NCI-H1417 (cell line): Measurements from ENCODE around the gene KCNQ1OT1.

ENCODE experiments used
- DNase-seq, 3 experiments: peaks; one replicate each; lab custom pipeline; 2025; lab: John Stamatoyannopoulos, UW

The KCNQ1OT1 gene

DNA sequence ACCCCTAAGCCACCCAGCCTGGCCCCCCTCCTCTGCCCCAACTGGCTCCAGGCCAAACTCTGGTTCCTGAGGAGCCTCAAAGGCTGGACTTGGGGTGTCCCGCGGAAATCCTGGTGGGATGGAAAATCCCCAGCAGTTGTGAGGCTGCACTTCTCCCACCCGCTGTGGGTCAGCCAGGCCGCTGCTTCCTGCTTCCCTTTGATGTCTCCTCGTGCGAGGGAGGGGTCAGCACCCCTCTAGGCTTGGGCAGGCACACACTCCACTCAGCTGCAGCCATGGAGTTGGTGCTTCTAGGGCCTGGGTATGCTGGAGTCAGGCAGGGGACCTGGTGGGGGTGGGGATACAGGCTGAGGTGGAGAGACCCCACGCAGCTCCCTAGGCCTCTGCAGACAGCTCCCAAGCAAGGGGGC is 12.0 kb downstream of the KCNQ1OT1 start:
- DNase-seq, result no peak

DNA sequence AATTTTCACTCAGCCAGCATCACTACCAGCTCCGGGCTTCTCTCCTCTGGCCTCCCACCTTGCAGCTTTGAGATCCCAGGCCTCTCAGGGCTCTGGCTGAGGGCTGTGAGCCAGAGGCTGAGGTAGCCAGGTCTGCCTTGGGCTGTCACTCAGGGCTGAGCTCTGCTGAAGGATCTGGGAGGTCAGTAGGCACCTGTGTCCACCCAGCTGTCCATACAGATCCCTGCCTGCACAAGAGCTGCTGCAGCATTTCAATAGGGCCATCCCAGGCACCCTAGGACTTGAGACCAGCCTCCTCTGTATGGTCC is 12.6 kb downstream of the KCNQ1OT1 start:
- no peak for DNase-seq

DNA sequence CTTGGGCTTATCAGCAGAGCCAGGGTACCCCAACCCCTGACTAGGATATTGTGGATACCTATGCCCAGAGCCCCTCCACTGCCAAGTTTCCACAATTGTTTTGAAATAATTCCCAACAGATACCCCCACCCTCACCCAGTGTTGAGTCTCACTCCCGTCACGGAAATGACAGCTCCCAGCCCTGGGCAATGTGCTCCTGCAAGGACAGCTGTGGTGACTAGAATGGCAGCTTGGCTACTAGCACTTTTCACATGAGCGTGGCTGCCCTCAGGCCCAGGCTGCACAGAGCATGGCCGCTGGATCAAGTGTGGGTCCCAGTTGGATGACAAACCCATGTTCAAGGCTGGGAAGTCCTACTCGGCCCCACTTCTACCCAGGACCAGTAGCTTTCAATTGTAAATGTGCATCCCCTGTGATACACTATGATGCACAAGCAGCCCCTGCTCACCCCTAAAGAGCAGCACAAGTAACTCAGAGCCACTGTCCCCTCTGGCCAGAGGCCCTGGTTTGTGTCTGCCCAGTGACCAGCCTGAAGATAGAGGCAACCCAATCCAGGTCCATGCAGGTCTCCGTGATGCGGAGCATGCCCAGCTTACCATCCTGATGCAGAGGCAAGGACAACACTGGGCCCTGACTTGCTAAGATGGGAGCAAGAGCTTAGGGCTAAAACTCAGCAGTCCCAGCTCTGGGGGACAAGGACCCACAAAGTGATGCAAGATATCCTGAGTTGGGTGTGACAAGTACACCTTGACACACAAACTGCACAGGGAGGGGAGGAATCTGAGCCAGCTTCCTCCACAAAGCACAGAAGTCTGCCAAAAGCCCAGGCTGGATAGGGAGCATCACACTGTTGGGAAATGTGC is 13.2 kb downstream of the KCNQ1OT1 start:
- DNase-seq, result no peak

DNA sequence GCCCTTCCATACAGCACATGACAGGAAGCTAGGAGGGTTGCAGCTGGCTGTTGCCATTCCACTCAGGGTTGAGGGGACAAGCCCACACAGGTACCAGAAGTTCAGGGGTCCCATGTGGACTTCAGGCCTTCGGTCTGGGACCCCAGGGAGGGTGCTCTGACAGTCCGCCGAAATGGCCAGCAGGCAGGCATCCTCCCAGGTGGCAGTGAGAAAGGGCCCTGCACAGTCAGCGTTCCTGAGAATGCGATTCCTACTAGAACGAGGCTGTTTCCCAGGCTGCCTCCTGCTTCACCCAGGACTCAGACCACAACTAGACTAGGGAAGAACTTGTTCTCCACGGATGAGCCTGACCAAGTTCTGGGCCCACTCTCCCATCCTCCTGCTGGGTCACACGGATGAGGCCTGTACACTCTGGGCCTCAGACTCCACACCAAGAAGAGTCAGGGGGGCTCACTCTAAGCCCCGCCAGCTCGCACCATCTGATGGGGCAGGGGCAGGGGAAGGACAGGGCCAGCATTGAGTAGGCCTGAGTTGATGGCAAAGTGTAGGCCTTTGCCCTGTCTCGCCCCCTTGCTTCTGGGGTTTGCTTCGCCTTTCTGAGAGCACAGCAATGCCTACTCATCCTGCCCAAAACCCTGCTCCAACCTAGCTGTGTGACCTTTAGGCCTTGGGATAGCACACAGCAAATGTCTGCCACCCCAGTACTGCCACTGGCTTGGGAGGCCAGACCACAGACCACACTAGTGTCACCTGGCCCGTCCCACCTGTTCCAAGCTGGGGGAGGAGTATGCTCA is 14.0 kb downstream of the KCNQ1OT1 start:
- DNase-seq, result no peak

DNA sequence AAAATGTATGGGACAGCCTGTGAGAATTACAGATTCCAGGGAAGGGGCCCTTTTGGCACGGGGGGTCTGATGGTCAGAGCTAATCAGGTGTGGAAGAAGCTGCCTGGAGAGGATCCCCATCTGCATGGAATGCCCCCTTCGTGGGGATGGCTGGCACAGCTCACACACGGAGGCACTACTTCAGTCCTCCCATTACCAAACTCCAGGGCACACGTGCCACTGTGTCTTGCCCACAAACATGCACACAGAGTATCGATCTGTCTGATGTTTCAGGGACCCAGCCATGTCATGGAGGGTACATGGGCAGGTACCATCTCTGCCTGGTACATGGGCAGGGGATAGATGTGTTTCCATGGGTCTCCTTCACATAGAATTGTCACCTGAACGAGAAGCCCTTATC is 14.7 kb downstream of the KCNQ1OT1 start:
- DNase-seq, result no peak

DNA sequence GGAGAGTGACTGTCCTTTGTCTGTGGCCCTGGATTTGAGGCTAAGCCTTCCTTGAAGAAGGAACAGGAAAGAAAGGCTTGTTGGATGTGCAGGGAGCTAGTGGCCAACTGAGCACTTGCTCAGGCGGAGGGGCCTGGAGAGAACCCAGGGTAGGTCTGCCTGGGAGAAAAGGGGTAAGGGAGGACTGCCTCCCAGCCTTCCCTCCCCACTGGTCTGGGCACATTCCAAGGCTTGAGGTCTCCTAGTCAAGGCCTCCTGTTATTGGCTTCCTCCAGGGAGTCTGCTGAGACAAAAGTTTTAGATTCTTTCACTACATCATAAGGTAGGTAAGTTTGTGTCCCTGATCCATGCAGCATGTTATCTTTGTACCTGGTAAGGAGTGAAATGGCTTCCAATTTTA is 15.2 kb downstream of the KCNQ1OT1 start:
- no peak for DNase-seq

DNA sequence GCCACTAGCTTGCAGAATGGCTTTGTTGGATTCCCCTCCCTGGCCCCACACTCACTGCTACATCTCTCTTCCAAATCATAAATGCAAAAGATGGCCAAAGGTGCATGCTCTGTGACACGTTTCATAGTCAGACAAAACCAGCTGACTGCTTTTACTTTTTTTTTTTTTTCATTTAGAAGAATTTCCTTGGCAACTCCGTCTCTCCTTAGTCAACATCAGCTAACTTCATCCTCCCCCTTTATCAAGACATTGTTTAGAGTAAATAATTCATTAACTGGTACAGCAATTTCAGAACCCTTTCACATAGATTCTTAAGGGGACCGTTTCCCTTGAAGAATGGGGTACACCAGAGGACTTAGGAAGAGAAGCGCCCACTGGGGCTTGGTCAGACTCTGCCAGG is 16.0 kb downstream of the KCNQ1OT1 start:
- DNase-seq, result no peak

DNA sequence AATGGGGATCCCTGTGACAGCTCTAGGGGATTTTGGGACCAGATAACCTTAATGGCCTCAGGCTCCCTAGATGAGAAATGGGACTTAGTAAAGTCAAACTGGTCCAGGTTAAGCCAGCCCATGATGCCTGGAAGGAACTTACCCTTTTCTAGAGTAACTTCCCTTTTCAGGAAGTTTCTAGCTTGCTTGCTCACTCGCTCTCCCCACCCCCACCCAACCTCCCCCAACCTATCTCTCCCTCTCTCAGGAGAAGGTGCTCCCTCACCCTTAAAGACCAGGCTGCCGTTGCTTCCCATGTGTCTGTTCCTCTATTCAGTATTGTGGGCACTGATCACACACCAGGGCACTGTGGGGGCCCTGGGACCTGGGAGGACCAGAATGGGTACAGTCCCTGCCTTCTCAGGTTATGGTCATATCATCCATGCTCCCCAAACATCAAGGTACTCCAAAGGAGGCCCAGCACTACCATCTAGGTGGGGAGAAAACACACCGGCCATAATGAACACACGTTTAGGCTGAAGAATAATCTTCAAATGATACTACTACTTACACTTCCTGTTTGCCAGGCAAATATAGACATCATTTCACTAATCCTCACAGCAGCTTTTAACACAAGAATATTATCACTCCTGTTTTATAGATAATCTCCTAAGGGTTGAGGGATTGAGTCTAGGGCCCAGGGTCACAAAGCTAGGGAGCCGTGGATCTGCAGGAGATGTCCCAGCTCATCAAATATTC is 18.2 kb downstream of the KCNQ1OT1 start:
- DNase-seq, result no peak

DNA sequence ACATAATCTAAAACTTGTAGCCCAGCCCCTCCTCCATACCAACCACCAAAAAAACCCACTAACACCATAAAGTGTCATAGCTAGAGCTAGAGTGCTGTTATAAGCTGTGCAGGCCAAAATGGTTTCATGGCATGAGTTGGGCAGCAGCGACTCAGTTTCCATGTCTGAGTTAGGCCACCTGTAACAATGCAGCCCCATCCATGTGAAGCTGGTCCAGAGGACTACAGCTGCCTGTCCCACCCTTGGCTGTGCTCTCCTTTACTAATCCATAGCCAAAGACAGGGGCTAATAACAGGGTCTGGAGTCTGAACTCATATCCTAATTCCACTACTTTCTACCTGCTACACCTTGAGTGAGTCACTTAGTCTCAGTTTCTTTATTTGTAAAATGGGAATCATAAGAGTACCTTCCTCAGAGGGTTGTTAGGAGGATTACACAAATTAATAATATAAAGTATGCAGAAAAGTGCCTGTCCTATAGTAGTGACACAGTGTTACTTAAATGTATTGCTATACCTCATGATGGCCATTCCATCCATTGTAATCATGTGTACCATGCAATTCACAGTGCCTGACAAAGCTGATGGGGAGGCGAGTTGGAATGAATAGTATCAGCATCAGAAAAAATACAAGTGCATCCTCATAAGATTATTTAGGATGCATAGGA is 20.6 kb downstream of the KCNQ1OT1 start:
- no peak for DNase-seq

DNA sequence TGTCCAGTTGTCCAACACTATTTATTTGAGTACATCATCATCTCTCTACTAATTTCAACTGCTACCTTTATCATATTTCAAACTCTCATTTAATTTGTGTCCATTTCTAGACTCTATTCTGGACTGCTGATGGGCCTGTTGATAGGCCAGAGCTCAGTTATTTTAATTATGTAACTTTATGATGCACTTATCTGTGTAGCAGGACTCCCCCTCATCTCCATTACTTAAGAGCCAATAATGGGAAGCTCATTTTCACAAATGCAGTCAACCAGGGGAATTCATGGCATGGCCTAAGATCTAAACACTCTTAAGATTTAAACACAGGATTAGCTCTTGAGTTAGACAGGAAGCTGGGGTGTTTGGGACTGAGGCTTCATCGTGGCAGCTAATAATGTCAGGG is 21.4 kb downstream of the KCNQ1OT1 start:
- DNase-seq, result no peak

DNA sequence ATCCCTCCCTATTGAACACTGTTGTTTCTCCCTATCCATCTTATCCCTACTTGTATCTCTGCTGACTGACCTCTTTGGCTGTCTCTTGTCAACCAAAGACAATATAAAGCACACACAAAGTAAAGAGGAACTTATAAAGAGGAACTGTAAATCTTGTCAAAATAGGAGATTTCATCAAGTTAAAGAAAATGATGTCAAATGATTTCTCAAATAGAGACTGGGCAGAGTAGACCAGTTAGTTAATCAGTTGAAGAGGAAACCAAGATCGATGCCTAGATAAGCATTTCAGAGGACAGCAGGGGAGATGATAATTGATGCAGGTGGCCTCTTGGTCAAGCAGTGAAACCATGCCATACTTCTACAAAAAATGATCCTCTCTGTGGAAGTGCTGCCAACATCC is 22.7 kb downstream of the KCNQ1OT1 start:
- DNase-seq, result peak in 1 of 3 experiments; percentile 5

DNA sequence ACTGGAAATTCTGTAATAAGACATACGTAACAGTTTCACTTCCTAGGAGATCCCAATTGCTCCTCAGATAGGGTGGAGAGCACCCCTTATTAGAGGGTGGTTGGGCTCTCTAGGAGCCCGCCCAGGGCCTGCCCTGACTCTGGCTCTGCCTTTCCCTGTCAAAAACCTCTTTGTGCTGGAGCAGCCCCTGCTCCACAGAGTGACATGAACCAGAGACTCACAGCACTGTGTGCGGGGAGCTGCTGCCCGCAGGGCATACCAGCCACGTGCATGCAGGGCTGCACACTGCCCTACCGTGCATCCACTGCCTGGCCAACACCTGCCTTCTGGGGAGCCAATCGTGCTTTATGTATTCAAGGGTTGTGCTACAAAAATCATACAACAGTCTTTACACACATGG is 24.3 kb downstream of the KCNQ1OT1 start:
- DNase-seq, result peak in 1 of 3 experiments; percentile 10

DNA sequence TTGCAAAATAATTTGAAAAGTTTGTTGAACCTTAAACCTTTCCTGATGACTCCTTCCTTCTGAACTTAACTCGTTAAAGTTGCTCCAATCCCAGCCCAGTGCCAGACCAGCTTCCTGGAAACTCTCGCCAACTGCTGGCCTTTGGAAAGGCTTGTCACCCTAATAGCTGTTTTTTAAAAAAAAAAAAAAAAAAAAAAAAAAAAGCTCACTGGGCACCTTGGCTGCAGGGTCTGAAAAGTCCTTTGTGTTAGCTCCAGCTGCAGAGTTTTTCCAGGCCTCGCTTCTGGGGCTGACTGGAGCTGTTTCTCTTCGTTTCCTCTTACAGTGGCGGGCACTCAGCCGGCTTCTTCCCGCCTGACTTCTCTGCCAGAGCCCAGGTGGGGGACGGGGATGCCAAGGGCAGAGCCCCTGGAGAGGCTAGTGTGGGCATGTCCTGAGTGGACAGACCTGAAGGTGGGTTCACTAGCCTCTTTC is 25.1 kb downstream of the KCNQ1OT1 start:
- no peak for DNase-seq

DNA sequence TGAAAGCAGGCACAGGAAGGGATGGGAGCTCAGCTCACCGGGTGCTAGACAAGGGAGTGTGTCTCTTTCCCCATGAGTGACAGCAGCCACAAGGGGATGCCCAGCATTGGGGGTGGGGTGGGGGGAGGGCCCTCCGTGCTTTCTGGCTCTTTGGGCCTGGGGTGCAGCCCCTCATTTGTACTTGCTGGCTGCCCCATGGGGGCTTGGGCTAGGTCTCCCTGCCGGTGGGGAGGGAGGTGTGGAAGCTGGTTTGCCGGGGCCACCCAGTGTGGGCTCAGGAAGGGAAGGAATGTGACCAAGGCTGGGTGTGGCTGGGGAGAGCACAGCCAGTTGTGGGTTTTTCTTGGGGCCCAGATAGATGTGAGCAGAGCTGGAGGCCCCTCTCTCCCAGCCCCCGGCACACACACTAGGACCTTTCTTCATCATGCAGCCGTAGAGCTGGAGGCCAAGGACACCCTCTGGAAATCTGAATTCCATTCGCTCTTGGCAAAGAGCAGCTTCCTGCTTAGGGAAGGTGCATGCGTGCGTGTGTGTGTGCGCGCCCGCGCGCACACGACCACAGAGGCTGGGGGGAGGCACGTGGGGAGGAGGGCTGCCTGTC is 25.8 kb downstream of the KCNQ1OT1 start:
- DNase-seq, result no peak

DNA sequence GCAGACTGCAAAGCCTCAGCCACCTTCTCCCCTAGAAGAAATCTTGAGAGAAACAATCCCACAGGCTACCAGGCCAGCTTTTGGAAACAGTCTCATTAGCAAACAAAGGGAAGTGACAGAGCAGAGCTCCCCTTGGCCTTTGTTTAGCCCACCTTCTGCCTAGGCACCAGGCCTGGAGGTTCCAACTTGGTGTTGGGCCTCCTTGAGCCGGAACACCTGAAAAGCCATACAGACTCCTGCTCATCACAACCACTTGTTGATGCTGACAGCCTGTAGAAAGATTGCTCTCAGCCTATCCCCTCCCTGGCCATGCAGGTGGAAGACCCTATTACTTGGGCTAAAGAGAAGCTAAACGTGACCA is 26.6 kb downstream of the KCNQ1OT1 start:
- no peak for DNase-seq

DNA sequence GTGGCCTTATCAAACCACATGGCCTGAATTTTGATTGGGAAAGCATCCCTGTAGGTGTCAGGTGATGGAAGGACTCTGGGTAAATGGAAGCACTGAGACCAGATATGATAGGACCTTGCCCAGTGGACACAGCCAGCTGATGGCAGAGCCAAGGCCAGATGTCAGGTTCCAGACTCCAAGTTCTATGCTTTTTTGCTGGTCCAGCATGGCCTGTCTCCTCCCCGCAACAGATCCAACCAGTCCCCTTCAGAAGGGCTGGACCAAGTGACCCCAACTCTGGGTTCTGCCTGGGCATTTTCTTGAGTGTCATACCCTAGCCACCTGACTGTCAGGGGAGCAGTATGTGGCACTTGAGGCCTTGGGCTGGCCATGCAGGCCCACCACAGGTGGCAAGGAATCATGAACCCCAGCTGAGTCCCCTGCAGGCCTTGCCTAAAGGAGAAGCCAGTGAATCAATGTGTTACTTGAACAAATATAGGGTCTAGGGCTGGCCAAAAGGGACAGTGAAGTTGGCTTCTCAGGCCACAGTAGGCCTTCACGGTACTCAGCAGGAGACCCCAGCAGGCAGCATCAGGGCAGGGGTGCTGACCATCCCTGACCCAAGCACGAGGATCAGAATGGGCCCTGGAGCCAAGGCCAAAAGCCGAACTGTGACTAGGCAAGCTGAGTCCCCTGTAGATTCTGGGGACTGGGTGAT is 27.1 kb downstream of the KCNQ1OT1 start:
- no peak for DNase-seq

DNA sequence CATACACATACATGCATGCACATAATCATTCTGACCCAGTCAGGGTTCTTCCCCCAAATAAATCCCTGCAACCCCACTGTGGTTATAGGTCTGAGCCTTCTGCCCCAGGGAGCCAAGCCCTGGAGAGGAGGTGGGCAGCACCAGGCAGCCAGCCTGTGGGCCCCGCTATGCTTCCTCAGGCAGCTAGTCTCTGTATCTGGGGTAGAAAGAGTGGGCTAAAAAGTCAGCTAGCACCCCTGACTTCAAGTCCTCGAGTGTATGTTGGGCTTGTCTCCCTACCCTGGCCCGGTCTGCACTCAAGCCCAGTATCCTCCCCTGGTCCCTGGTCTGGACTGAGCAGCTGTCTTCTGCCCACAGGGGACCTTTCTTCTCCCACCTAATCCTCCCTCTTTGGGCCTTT is 28.0 kb downstream of the KCNQ1OT1 start:
- no peak for DNase-seq

DNA sequence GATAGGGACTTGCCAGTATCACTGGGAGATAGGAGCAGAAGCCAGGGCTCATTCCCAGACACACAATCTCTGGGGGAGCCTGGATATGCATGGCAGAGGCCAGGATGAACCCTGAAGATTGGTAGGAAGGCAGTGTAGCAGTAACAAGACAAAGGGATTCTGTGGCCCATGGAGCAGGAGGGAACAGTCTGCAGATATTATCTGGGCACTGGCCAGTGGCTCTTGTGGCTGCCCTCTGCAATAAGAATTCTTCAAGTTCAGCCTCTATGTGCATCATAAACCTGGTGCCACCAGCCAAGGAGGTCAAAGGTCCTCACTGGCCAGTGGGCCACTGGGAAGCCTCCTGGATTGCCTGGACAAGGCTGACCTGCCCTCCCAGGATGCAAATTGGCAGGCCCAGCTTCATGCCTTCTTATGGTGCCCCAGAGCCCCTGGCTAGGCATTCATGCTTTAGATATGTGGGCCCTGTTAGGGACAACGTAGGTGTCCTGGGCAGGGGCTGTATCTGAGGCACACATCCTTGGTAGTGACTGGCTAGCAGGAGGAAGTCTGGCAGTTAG is 29.2 kb downstream of the KCNQ1OT1 start:
- DNase-seq, result no peak

DNA sequence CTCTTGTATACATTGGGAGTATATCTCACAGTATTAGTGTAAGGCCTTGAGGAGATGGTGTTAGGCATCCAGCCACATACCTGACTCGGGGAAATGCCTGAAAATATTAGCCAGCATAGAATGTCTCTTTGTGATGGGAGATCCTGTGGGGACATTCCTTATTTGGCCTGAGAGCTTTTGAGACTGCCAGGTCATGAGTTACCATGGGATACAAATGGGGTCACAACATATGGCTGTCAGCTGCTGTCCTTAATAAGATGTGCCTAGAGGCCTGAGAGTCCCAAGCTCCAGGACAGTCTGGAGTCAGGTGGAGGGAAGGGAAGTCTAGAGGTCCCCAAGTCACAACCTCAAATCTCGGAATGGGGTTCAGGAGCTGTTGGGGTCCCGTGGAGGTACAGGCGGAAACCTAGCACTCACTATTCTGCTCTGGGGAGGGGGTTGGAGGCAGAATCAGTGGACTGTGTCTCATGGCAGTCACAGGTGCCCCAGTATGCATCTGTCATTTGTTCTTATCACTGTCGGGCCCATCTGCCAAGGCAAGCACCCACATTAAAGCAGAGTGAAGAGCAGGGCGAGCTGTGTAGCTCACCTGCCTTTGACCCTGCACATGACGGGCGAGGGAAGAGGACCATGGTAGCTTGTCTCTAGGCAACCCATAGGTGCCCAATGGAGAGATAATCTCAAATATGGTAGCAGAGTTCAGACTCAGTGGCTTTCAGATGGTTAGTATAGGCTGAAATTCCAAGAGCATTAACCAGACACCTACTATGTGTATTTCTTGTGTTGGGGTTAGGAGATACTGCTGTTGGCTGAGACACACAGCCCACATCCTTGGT is 29.9 kb downstream of the KCNQ1OT1 start:
- no peak for DNase-seq

DNA sequence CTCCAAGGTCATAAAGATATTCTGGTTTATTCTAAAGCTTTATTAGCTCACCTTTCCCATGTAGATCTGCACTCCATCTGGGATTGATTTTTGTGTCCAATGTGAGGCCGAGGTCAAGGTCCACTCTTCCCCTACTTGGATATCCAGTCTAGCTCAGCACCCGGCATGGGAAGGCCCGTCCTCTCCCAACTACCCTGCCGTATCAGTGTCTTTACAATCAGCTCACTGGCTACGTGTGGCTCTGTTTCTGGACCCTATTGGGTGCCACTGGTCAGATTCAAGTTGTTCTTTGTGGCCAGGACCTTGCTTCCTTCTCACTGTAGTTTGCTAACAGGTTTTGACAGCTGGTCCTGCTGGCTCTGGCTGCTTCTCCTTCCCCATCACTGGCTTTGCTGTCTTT is 30.9 kb downstream of the KCNQ1OT1 start:
- DNase-seq, result no peak
